ENCODE results near the gene ARHGAP42.

The ARHGAP42 gene

DNA sequence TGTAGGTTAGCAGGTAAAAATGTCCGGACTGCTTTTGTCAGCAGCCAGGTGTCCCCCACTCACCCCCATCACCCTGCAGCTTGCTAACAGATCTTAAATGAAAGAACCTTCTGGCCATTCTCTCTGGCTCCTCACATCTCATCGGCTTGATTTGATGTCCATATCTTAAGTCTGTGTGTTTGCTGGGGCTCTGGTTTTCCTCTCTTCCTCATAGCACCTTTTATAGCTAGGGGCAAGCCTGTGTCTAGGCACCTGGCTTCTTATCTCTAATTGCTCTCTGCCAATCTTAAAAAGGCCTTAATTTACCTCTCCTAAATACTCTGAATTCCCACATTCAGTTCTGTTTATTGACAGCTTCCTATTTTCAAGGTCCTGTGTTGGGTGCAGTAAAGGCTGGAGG is 72.0 kb downstream of the ARHGAP42 start:
- no peak for DNase-seq (ENCODE audit: low spot score)

DNA sequence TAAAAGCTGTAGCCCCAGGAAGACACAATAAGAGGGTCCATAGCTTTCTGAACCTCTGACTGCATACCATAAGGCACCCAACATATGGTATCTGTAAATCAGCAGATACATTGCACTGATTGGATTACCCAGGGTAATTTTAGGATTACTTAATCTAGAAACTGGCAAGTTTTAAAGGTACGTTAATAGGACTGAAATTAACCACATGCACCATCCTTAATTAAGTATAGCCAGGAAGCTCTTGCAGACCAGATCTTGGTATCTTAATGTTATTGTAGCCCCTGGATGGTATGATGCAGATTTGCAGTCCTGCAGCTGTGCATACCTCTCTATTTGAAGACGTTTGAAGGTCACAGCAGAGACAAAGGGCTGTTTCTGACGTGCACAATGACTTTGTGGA is 72.8 kb downstream of the ARHGAP42 start:
- no peak for DNase-seq (ENCODE audit: low spot score)

DNA sequence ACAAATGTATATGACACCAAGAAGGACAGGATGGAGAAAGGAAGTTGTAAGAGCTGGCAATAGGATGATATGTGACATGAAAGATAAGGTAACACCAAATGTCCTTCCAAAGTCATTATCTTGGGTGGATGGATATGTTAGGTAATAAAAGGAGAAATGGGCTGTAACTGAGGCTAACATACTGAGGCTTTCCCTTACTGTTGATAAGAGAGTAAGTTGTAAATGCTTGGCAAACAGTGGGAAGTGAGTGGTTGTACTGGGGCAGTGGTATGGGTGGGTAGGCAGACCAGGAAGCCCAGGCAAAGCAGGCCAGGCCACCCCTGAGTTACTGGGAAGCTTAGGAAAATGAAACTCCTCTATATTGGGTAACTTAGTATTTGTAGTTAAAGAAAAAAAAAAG is 73.7 kb downstream of the ARHGAP42 start:
- no peak for DNase-seq (ENCODE audit: low spot score)

GRCh38 chr11:100761841-100762240 is 74.8 kb downstream of the ARHGAP42 start:
- DNase-seq (ENCODE audit: low spot score) = no peak

GRCh38 chr11:100766764-100767163 is 79.7 kb downstream of the ARHGAP42 start:
- DNase-seq (ENCODE audit: low spot score) = no peak

- DNase-seq (ENCODE audit: low spot score) = no peak
Observed at GRCh38 chr11:100769165-100769564, 82.1 kb downstream of the ARHGAP42 start.

DNA sequence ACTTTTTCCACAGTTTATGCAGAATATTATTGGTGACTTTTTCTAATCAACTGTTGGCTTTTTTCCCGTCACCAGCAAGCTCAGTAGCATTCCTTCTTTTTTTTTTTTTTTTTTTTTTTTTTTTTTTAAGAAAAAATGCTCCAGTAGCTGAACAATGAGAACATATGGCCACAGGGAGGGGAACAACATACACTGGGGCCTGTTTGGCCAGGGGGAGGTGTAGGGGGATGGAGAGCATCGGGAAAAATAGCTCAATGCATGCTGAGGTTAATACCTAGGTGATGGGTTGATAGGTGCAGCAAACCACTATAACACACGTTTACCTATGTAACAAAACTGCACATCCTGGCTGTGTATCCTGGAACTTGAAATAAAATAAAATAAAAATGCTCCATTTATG is 82.5 kb downstream of the ARHGAP42 start:
- DNase-seq (ENCODE audit: low spot score) = no peak

DNA sequence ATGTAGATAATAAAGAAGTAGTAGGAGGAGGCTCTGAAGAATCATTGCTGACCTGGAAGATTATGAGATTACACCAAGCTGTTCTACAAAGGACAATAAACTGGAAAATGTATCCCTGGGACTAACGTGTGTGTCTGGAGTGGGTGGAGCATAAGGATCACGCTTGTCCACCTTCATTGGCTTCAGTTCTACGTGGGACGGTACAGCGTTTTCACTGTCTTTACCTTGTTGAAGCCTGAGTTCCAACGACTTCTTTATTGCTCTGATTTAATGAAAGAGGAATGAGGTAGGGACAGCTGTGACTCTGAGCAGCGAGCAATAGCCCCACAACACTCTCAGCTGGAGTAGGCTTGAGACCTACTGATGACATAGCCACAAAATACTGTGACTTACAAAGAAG is 87.0 kb downstream of the ARHGAP42 start:
- no peak for DNase-seq (ENCODE audit: low spot score)

- no peak for DNase-seq (ENCODE audit: low spot score)
Observed at GRCh38 chr11:100774859-100775258, 87.8 kb downstream of the ARHGAP42 start.

DNA sequence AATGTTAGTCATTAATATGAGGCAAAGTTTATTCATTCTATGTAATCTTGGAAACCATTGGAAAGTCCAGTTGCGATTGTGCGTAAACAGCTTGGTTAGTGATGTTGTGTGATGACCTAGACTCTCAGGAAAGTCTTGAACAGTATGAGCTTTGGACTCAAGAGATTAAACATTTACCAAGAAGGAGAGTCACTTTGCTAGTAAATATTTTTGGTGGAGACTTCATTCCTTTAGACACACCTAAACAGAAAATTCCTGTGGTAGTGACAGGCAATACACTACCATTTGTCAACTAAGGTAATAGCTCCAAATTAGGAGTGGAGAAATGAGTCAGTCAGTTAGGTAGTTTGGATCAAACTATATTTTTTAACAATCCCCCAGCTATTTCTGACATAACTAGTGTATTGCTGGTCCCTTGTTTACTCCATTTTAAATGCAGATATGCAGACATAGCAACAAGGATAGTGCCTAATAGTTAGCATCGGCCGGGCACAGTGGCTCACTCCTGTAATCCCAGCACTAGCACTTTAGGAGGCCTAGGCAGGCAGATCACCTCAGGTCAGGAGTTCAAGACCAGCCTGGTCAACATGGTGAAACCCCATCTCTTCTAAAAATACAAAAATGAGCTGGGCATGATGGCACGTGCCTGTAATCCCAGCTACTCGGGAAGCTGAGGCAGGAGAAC is 89.3 kb downstream of the ARHGAP42 start:
- DNase-seq (ENCODE audit: low spot score) = no peak

- DNase-seq (ENCODE audit: low spot score) = no peak
Observed at GRCh38 chr11:100777103-100777502, 90.0 kb downstream of the ARHGAP42 start.

DNA sequence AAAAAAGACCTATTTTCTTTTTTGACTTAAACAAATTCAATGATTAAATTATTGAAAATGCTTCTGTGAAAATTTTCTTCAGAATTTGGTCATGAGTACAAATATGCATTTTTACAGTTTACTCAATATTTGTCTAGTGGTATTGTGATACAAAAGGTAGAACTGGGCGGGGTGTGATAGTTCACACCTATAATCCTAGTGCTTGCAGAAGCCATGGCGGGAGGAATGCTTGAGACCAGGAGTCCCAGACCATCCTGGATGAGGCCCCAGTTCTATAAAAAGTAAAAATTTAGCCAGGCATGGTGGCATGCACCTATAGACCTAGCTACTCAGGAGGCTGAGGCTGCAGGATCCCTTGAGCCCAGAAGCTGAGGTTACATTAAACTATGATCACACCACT is 90.6 kb downstream of the ARHGAP42 start:
- DNase-seq (ENCODE audit: low spot score) = no peak

- DNase-seq (ENCODE audit: low spot score) = no peak
Observed at GRCh38 chr11:100778166-100778785, 91.2 kb downstream of the ARHGAP42 start.

DNA sequence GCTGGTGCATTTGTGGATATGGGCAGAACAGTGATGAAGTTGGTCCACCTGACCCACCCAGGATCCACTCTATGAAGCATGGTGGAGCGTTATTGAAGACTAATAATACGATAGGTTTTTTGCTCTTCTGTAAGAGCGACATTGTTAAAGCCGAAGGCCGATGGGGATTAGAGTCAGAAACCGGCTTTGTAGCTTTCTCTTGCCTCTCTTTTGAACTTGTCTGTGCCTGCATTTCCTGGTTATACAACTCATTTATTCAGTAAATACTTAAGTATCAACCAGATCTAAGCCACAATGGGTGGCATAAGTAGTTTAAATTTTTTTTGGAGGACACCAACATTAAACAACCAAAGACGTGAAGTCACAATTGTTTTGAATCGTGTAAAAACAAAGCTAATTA is 93.4 kb downstream of the ARHGAP42 start:
- no peak for DNase-seq (ENCODE audit: low spot score)

- no peak for DNase-seq (ENCODE audit: low spot score)
Observed at GRCh38 chr11:100785148-100785983, 98.3 kb downstream of the ARHGAP42 start.

GRCh38 chr11:100788561-100789295 is 101.6 kb downstream of the ARHGAP42 start:
- DNase-seq (ENCODE audit: low spot score) = no peak

GRCh38 chr11:100789500-100789899 is 102.4 kb downstream of the ARHGAP42 start:
- no peak for DNase-seq (ENCODE audit: low spot score)

DNA sequence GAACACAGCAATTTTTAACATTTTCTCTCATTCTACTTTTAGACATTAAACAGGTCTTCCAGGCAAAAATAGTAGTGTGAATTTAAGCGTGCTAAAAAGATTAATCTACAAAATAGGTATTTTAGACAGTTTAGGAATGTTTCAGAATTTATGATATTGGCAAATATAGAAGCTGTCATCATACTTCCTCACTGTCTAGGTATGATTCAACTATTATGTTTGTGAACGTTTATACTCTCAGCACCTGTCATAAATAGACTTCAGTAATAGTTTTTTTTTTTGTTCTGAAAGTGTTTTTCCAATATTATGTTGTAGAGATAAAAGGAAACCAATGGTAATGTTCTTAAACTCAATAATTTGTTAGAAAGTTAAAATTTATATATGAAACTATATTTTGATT is 103.0 kb downstream of the ARHGAP42 start:
- no peak for DNase-seq (ENCODE audit: low spot score)

DNA sequence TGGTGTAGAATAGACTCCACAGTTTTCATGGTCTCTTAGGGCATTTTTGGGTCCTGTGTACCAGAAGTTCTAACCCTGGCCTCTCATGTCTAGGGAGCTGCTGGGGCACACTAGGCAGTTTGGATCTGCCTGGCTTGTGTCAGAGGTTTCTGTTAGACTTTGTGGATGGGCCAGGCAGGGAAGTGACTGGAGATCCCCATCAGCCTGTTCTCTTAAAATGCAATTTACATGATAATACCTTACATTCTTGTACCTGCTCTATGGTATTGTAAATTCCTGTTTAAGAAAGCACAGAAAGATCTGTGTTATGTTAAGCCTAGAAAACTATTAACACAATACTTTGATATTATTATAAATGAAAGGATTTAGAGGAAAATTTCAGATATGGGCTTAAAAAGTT is 104.0 kb downstream of the ARHGAP42 start:
- DNase-seq (ENCODE audit: low spot score) = no peak

DNA sequence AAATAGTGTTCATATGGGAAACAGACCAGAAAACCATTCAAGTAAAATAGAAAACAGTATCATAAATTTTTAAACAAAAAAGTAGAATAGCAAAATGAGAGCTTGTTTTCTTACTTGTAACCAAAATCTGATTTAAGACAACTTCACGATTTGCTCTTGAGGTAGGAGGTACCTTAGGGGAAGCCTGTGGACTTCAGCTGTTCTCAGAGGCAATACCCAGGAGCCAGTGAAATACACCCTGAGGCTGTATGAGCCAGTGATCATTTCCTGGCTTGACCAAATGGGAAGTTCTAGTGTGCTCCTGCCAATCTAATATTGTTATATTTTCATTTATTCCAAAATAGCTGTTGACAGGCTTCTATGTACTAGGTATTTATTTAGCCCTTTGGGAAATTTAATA is 104.8 kb downstream of the ARHGAP42 start:
- DNase-seq (ENCODE audit: low spot score) = no peak

DNA sequence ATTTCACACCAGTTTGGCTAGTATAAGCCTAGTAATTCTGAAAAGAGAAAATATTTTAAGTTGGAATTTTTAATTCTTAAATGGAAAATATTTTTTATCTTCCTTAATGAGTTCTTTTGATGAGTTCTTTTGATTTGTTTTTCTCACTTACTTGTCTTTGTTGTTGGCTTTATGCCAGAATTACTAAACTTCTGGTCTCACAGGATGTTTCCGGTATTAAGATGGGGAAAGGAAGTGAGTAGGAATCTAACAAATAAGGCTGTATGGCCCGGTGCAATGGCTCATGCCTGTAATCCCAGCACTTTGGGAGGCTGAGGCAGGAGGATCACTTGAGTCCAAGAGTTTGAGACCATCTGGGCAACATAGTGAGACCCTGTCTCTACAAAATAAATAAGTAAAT is 106.4 kb downstream of the ARHGAP42 start:
- DNase-seq (ENCODE audit: low spot score) = no peak

GRCh38 chr11:100794446-100794845 is 107.4 kb downstream of the ARHGAP42 start:
- DNase-seq (ENCODE audit: low spot score) = no peak

- no peak for DNase-seq (ENCODE audit: low spot score)
Observed at GRCh38 chr11:100799445-100799844, 112.4 kb downstream of the ARHGAP42 start.
